H1 (cell line): ENCODE data around the gene KCNH5. TPM values are rescaled to one million over a fixed set of nuclear protein-coding genes. Genes with fewer than 3 reads are reported as not detected.

ENCODE experiments used
- CTCF ChIA-PET: fragments of 300-600 bp; sonication (Branson Sonifier 250); formaldehyde crosslinking; loops from one replicate; lab custom pipeline; 2021; ENCODE audit not compliant: partially characterized antibody; lab: Charles Lee
- POLR2A ChIA-PET: fragments of 300-600 bp; sonication (Branson Sonifier 250); formaldehyde crosslinking; loops from one replicate; lab custom pipeline; 2021; ENCODE audit warnings: inconsistent platforms; ENCODE audit not compliant: partially characterized antibody; lab: Charles Lee
- DNase-seq, 2 experiments: peaks; one replicate each; pipeline versions ENCODE4 v3.0.0 to v3.0.0-alpha.2; 2010 to 2022; ENCODE audit warnings: low spot score in 2 of 2, low read depth in 1 of 2, mixed read lengths in 1 of 2
- FAIRE-seq: peaks from 2 replicates; lab custom pipeline; 2011; peaks lifted over from hg19 to GRCh38; lab: Jason Lieb, UNC
- H2AFZ ChIP-seq: 2 replicates; pipeline ENCODE4 v1.8.1; 2012; ENCODE audit warnings: low read length, inconsistent platforms
- H2AK5ac ChIP-seq: 2 replicates; pipeline ENCODE4 v1.6.1; 2013; ENCODE audit warnings: low read depth, low read length
- H2BK120ac ChIP-seq: replicated peaks from 2 replicates; pipeline ENCODE3; 2013; ENCODE audit warnings: low read depth, low read length, inconsistent platforms
- H2BK12ac ChIP-seq: 2 replicates; pipeline ENCODE4 v1.6.1; 2013; ENCODE audit warnings: low read depth, low read length
- H2BK15ac ChIP-seq: 2 replicates; pipeline ENCODE4 v1.6.1; 2013; ENCODE audit warnings: low read length
- H2BK20ac ChIP-seq: 2 replicates; pipeline ENCODE4 v1.6.1; 2013; ENCODE audit warnings: low read length
- H2BK5ac ChIP-seq: 2 replicates; pipeline ENCODE4 v1.6.1; 2013; ENCODE audit warnings: low read depth, low read length
- H3K14ac ChIP-seq: 2 replicates; pipeline ENCODE4 v1.6.1; 2013; ENCODE audit warnings: inconsistent platforms; ENCODE audit not compliant: insufficient read length
- H3K18ac ChIP-seq: 2 replicates; pipeline ENCODE4 v1.6.1; 2013; ENCODE audit warnings: low read length; ENCODE audit errors: extremely low read depth
- H3K23ac ChIP-seq: 2 replicates; pipeline ENCODE4 v1.6.1; 2013; ENCODE audit warnings: inconsistent platforms; ENCODE audit not compliant: insufficient read length
- H3K23me2 ChIP-seq: 2 replicates; pipeline ENCODE4 v1.6.1; 2013; ENCODE audit warnings: low read depth, low read length
- H3K27ac ChIP-seq: 2 replicates; pipeline ENCODE4 v1.6.1; 2011; ENCODE audit warnings: low read depth, low read length, inconsistent platforms
- H3K27me3 ChIP-seq, 4 experiments: replicated peaks in 1 of 4; 1 replicate in 1 of 4; 2 replicates in 3 of 4; pipeline versions ENCODE4 v1.6.1 to v1.8.1; 2011 to 2013; ENCODE audit warnings: low read length in 3 of 4, mild to moderate bottlenecking in 3 of 4, inconsistent platforms in 2 of 4, mixed read lengths in 2 of 4, moderate library complexity in 1 of 4; ENCODE audit not compliant: control insufficient read depth in 3 of 4, insufficient read depth in 3 of 4; ENCODE audit errors: extremely low read depth in 1 of 4
- H3K36me3 ChIP-seq, 4 experiments: 2 replicates each; pipeline versions ENCODE4 v1.6.1 to v1.8.1; 2011 to 2013; ENCODE audit warnings: mild to moderate bottlenecking in 4 of 4, low read length in 3 of 4, moderate library complexity in 2 of 4, control low read depth in 1 of 4, inconsistent platforms in 1 of 4; ENCODE audit not compliant: insufficient read depth in 4 of 4, control insufficient read depth in 2 of 4
- H3K4ac ChIP-seq: replicated peaks from 2 replicates; pipeline ENCODE3; 2013; ENCODE audit warnings: low read length, low read depth, mixed read lengths, inconsistent platforms; ENCODE audit not compliant: insufficient read length
- H3K4me1 ChIP-seq, 4 experiments: replicated peaks in 1 of 4; 1 replicate in 1 of 4; 2 replicates in 3 of 4; pipeline versions ENCODE4 v1.6.1 to v1.8.1; 2011 to 2013; ENCODE audit warnings: low read length in 3 of 4, inconsistent platforms in 2 of 4, mixed read lengths in 1 of 4; ENCODE audit not compliant: insufficient read depth in 4 of 4, control insufficient read depth in 3 of 4
- H3K4me2 ChIP-seq, 2 experiments: 2 replicates each; pipeline versions ENCODE4 v1.6.1 to v1.8.1; 2011 to 2013; ENCODE audit warnings: low read depth in 2 of 2, low read length in 2 of 2, control low read depth in 1 of 2, inconsistent platforms in 1 of 2, mild to moderate bottlenecking in 1 of 2; ENCODE audit not compliant: insufficient read depth in 1 of 2
- H3K4me3 ChIP-seq, 4 experiments: fragments of 200-600, 300-600 bp in 1 of 4; sonication (generic), shearing (Covaris generic), sonication (Bioruptor Twin) in 1 of 4; 2 replicates each; pipeline versions ENCODE4 v1.5.1 to v1.8.1; 2011 to 2016; ENCODE audit warnings: low read length in 4 of 4, low read depth in 3 of 4, control low read depth in 2 of 4, inconsistent platforms in 2 of 4, mild to moderate bottlenecking in 2 of 4, mixed read lengths in 1 of 4, moderate library complexity in 1 of 4; ENCODE audit not compliant: insufficient read depth in 2 of 4; ENCODE audit errors: extremely low read depth in 1 of 4
- H3K56ac ChIP-seq: replicated peaks from 2 replicates; pipeline ENCODE3; 2013; ENCODE audit warnings: low read depth, mild to moderate bottlenecking, mixed read lengths, low read length, inconsistent platforms; ENCODE audit not compliant: insufficient read length
- H3K79me1 ChIP-seq: 2 replicates; pipeline ENCODE4 v1.6.1; 2013; ENCODE audit warnings: low read depth, low read length, control low read depth
- H3K79me2 ChIP-seq, 2 experiments: 2 replicates each; pipeline versions ENCODE4 v1.6.1 to v1.8.1; 2012 to 2013; ENCODE audit warnings: low read length in 2 of 2, mild to moderate bottlenecking in 2 of 2, inconsistent platforms in 1 of 2; ENCODE audit not compliant: insufficient read depth in 2 of 2, control insufficient read depth in 1 of 2
- H3K9ac ChIP-seq, 4 experiments: replicated peaks in 1 of 4; 1 replicate in 1 of 4; 2 replicates in 3 of 4; pipeline versions ENCODE4 v1.6.1 to v1.8.1; 2011 to 2013; ENCODE audit warnings: low read depth in 3 of 4, low read length in 3 of 4, control low read depth in 2 of 4, mild to moderate bottlenecking in 2 of 4, moderate library complexity in 2 of 4, inconsistent platforms in 1 of 4; ENCODE audit errors: extremely low read depth in 1 of 4
- H3K9me3 ChIP-seq, 2 experiments: 2 replicates each; pipeline versions ENCODE4 v1.6.1 to v1.8.1; 2012 to 2013; ENCODE audit warnings: mild to moderate bottlenecking in 2 of 2, moderate library complexity in 2 of 2, control low read depth in 1 of 2, inconsistent platforms in 1 of 2, low read depth in 1 of 2, low read length in 1 of 2, mixed read lengths in 1 of 2; ENCODE audit not compliant: insufficient read depth in 2 of 2
- H4K20me1 ChIP-seq, 2 experiments: replicated peaks in 1 of 2; 2 replicates each; pipeline versions ENCODE3 to v1.8.1; 2011 to 2013; ENCODE audit warnings: inconsistent platforms in 2 of 2, low read length in 2 of 2, mild to moderate bottlenecking in 1 of 2; ENCODE audit not compliant: insufficient read depth in 2 of 2, control insufficient read depth in 1 of 2
- H4K5ac ChIP-seq: 2 replicates; pipeline ENCODE4 v1.6.1; 2013; ENCODE audit warnings: low read length, low read depth, mixed read lengths, inconsistent platforms; ENCODE audit not compliant: insufficient read length
- H4K8ac ChIP-seq: 2 replicates; pipeline ENCODE4 v1.8.0; 2013; ENCODE audit warnings: mild to moderate bottlenecking, moderate library complexity, low read length, inconsistent platforms; ENCODE audit not compliant: insufficient read depth; ENCODE audit errors: extremely low read depth
- H4K91ac ChIP-seq: replicated peaks from 2 replicates; pipeline ENCODE3; 2013; ENCODE audit warnings: low read length, mixed read lengths, inconsistent platforms; ENCODE audit not compliant: insufficient read length
- ATF3 ChIP-seq: IDR thresholded peaks from 2 replicates; pipeline ENCODE4 v1.6.1; 2011; ENCODE audit warnings: low read depth, mild to moderate bottlenecking, low read length; ENCODE audit not compliant: insufficient read depth
- EZH2 ChIP-seq: fragments of 200-600 bp; sonication (generic); IDR thresholded peaks from 2 replicates; pipeline ENCODE4 v1.7.1; 2012; ENCODE audit warnings: low read depth, mild to moderate bottlenecking, moderate library complexity, low read length, inconsistent platforms; ENCODE audit not compliant: severe bottlenecking
- JUN ChIP-seq: IDR thresholded peaks from 2 replicates; pipeline ENCODE4 v1.6.1; 2011; ENCODE audit warnings: low read depth, mild to moderate bottlenecking, improper control_type of control experiment, low read length
- NRF1 ChIP-seq: IDR thresholded peaks from 2 replicates; pipeline ENCODE4 v1.6.1; 2011; ENCODE audit warnings: mild to moderate bottlenecking, low read depth, low read length, improper control_type of control experiment
- SUZ12 ChIP-seq: fragments of 200-600 bp; sonication (generic); IDR thresholded peaks from 2 replicates; pipeline ENCODE4 v1.6.1; 2012; ENCODE audit warnings: mild to moderate bottlenecking, inconsistent platforms, low read length, moderate library complexity, mixed read lengths
- TAF1 ChIP-seq: IDR thresholded peaks from 2 replicates; pipeline ENCODE4 v1.6.1; 2011; ENCODE audit warnings: mild to moderate bottlenecking, low read depth, low read length
- YY1 ChIP-seq: IDR thresholded peaks from 2 replicates; pipeline ENCODE4 v1.6.1; 2011; ENCODE audit warnings: low read depth, mild to moderate bottlenecking, low read length
- WGBS, 2 experiments: shearing (Covaris generic) in 1 of 2; methylation state at CpG; one replicate each; pipeline versions ENCODE4 v1.1.6 to v1.1.7; 2013 to 2015; ENCODE audit warnings: low lambda C conversion rate in 2 of 2, mixed read lengths in 2 of 2, inconsistent platforms in 1 of 2, low coverage in 1 of 2, missing lambda C conversion rate in 1 of 2; ENCODE audit not compliant: insufficient replicate concordance in 2 of 2, insufficient coverage in 1 of 2, insufficient read length in 1 of 2; ENCODE audit errors: extremely low coverage in 1 of 2, missing lambda C conversion rate in 1 of 2; 5-methylcytosine and 5-hydroxymethylcytosine counted together
- polyA plus RNA-seq, 7 experiments: library from polyadenylated mRNA; depleted of rRNA in 3 of 7; stranded (reverse) in 5 of 7; unstranded in 2 of 7; fragments of >200 nt in 5 of 7; fragments of 200-250 nt in 2 of 7; gene quantifications; 1 replicate in 5 of 7; 2 replicates in 1 of 7; 4 replicates in 1 of 7; pipeline versions ENCODE4 v1.2.1 to v1.2.3, GENCODE V29; 2011 to 2013; ENCODE audit warnings: missing spikeins in 2 of 7, mixed read lengths in 2 of 7
- total RNA-seq: library from RNA; stranded (reverse); fragmentation: NEBNext Ultra II Directional; extraction: Animal tissue kit (Norgen Biotek cat#: 25700); gene quantifications from 2 replicates; pipeline ENCODE4 v1.2.1, GENCODE V29; 2021

Gene KCNH5
- total and polyA plus RNA-seq, 2 of the 8 experiments (the other 6 are each of a cell fraction or from before 2014, with no cell fraction given) = 0.24 to 0.50 TPM

- 89% methylated on average over 4 of the region's 4 CpGs; no CpG with 5 or more reads in 1 of the 2 experiments for WGBS, 2 experiments
- H2BK15ac ChIP-seq = no peak overlapping the region
- DNase-seq (no peak), FAIRE-seq (no peak)
- TF ChIP-seq TAF1 (no peak), SUZ12 (no peak), NRF1 (no peak), JUN (no peak), EZH2 (no peak), YY1 (no peak), ATF3 (no peak)
- H3K9ac ChIP-seq = no peak overlapping the region
- no peaks in the 10 kb centered on the region for H3K36me3 ChIP-seq
- no peak overlapping the region for H2BK20ac ChIP-seq
- no peaks in the 10 kb centered on the region for H4K20me1 ChIP-seq
- no peak overlapping the region for H2BK5ac ChIP-seq
- no peaks in the 10 kb centered on the region for H3K27me3 ChIP-seq
- no peak overlapping the region for H3K4me3 ChIP-seq
- H4K5ac ChIP-seq = no peak overlapping the region
- H2AFZ ChIP-seq = no peak overlapping the region
- H3K4me2 ChIP-seq = no peak overlapping the region
- no peak overlapping the region for H4K8ac ChIP-seq
- H3K23ac ChIP-seq = no peak overlapping the region
- CTCF ChIA-PET = interaction anchor here (1.2 kb wide), 1 partner anchor 13 kb away, joined by 3 read pairs; no protein-coding TSS in a partner anchor
- H3K56ac ChIP-seq = no peak overlapping the region
- H3K9me3 ChIP-seq = no peaks in the 10 kb centered on the region; a peak in 1 of 4 replicates
- H3K4ac ChIP-seq = no peak overlapping the region
- H3K23me2 ChIP-seq = no peaks in the 10 kb centered on the region; the same call in 1 of the 2 replicates
- no peak overlapping the region for H3K14ac ChIP-seq
- no peak overlapping the region for H2AK5ac ChIP-seq
- H3K4me1 ChIP-seq = peaks cover 0 to 12% (median 4%) of the 10 kb centered on the region in 4 experiments; a peak in 3 of 7 replicates
- H3K27ac ChIP-seq = no peak overlapping the region
- H3K79me1 ChIP-seq = no peaks in the 10 kb centered on the region
- POLR2A ChIA-PET = no interaction called here
- H3K18ac ChIP-seq = no peak overlapping the region
- no peak overlapping the region for H2BK12ac ChIP-seq
- no peak overlapping the region for H4K91ac ChIP-seq
- no peaks in the 10 kb centered on the region for H3K79me2 ChIP-seq
- H2BK120ac ChIP-seq = no peak overlapping the region
Observed at GRCh38 chr14:62655166-62655565, 390.1 kb downstream of the KCNH5 start.
